ENCODE data around the gene GNB1.

- TF ChIP-seq EZH2 (IDR thresholded peaks at IDR 0.05; ENCODE audit: low read length, missing control alignments), result no peak
- no peak for TF ChIP-seq CTCF (conservative IDR thresholded peaks at IDR 0.05 in 1 of 2, IDR thresholded peaks at IDR 0.05 in 1 of 2; ENCODE audit: low read depth in 1 of 2, low read length in 2 of 2)
These were observed 38.3 kb upstream of the GNB1 start for GRCh38 chr1:1929102-1929638.
